Testis (tissue), 3 donors: ENCODE data around the gene PEPD. TPM values are rescaled to one million over a fixed set of nuclear protein-coding genes. Genes with fewer than 3 reads are reported as not detected.

Source experiments
- DNase-seq: peaks from one replicate; pipeline ENCODE4 v3.0.0-alpha.2; 2019
- H3K27ac ChIP-seq, 2 donors: fragments of 200-600 bp; sonication (generic); one replicate each; pipeline ENCODE4 v1.5.1; 2019
- H3K27me3 ChIP-seq: fragments of 200-600 bp; sonication (generic); one replicate; pipeline ENCODE4 v1.5.1; 2019
- H3K36me3 ChIP-seq: fragments of 200-600 bp; sonication (generic); one replicate; pipeline ENCODE4 v1.5.1; 2017; ENCODE audit warnings: low read depth; ENCODE audit errors: missing control alignments
- H3K4me1 ChIP-seq: fragments of 200-600 bp; sonication (generic); one replicate; pipeline ENCODE4 v1.5.1; 2019
- H3K4me3 ChIP-seq, 2 donors: fragments of 200-600 bp; sonication (generic); one replicate each; pipeline ENCODE4 v1.5.1; 2017 to 2019
- H3K9me3 ChIP-seq: fragments of 200-600 bp; sonication (generic); one replicate; pipeline ENCODE4 v1.5.1; 2017
- CTCF ChIP-seq, 3 experiments: fragments of 450-650 bp in 2 of 3; fragments of 200-600 bp in 1 of 3; sonication (generic) in 1 of 3; IDR thresholded peaks; one replicate each; pipeline ENCODE4 v1.5.1; 2016 to 2019; ENCODE audit warnings: antibody characterized with exemption in 3 of 3, mild to moderate bottlenecking in 2 of 3, moderate library complexity in 1 of 3
- POLR2A ChIP-seq: fragments of 450-650 bp; IDR thresholded peaks from one replicate; pipeline ENCODE4 v1.6.1; 2017; ENCODE audit warnings: antibody characterized with exemption, mild to moderate bottlenecking, moderate library complexity
- WGBS, 2 donors: methylation state at CpG; one replicate each; pipeline ENCODE4 v1.1.5; 2018; 5-methylcytosine and 5-hydroxymethylcytosine counted together
- intact Hi-C: fragments of 100-400 bp; cut with DNase I; formaldehyde crosslinking; loops from one replicate; pipeline ENCODE4 v1.15.1; 2023; ENCODE audit warnings: low total_unique reads
- polyA plus RNA-seq: library from polyadenylated mRNA; stranded (reverse); fragments of 350-450 nt; fragmentation: Illumina TruSeq; extraction: RNeasy Lipid Tissue Mini Kit (QIAGEN cat#74804); gene quantifications from one replicate; pipeline ENCODE4 v1.2.3, GENCODE V29; 2014; ENCODE audit warnings: low read depth, low replicate concordance; ENCODE audit not compliant: insufficient read depth
- total RNA-seq, 2 donors: library from RNA; depleted of rRNA; stranded (reverse); fragments of >200 nt; gene quantifications; one replicate each; pipeline ENCODE4 v1.2.3, GENCODE V29; 2016

The PEPD gene
- total and polyA plus RNA-seq, 3 donors from 2014 or later: 51.1 to 87.9 (median 58.0) TPM

GRCh38 chr19:33398361-33399060 lies 123.1 kb downstream of the PEPD start:
- Histone ChIP-seq H3K36me3 (no peaks in the 10 kb centered on the region), H3K9me3 (no peaks in the 10 kb centered on the region), H3K27me3 (no peaks in the 10 kb centered on the region), H3K4me1 (peaks cover 20% of the 10 kb centered on the region), H3K27ac (no peak overlapping the region), H3K4me3 (no peak overlapping the region)
- intact Hi-C loops: no loop called here
- TF ChIP-seq CTCF (IDR thresholded peaks at IDR 0.05): no peak
- no peak for TF ChIP-seq POLR2A
- DNase-seq: no peak
- 86 to 90% methylated on average over 19 of the region's 19 CpGs for WGBS, 2 donors

- intact Hi-C loops: no loop called here
- Histone ChIP-seq H3K9me3 (no peaks in the 10 kb centered on the region), H3K27ac (no peak overlapping the region), H3K4me3 (no peak overlapping the region), H3K27me3 (no peaks in the 10 kb centered on the region), H3K36me3 (no peaks in the 10 kb centered on the region), H3K4me1 (peaks cover 22% of the 10 kb centered on the region)
- 80 to 88% methylated on average over 7 to 15 of the region's 15 CpGs for WGBS, 2 donors
- DNase-seq: no peak
- no peak for TF ChIP-seq CTCF (IDR thresholded peaks at IDR 0.05)
These were observed 123.8 kb downstream of the PEPD start for GRCh38 chr19:33397536-33398360.

GRCh38 chr19:33396701-33397535 lies 124.7 kb downstream of the PEPD start:
- Histone ChIP-seq H3K4me3 (no peak overlapping the region), H3K9me3 (no peaks in the 10 kb centered on the region), H3K27me3 (no peaks in the 10 kb centered on the region), H3K27ac (no peak overlapping the region), H3K36me3 (no peaks in the 10 kb centered on the region), H3K4me1 (peaks cover 30% of the 10 kb centered on the region)
- TF ChIP-seq POLR2A: no peak
- TF ChIP-seq CTCF (IDR thresholded peaks at IDR 0.05): no peak
- no peak for DNase-seq
- WGBS, 2 donors: 73 to 75% methylated on average over 20 to 29 of the region's 30 CpGs
- intact Hi-C loops: no loop called here

- no peaks in the 10 kb centered on the region for H3K27me3 ChIP-seq
- intact Hi-C loops: no loop called here
- no peak overlapping the region for H3K27ac ChIP-seq
- no peaks in the 10 kb centered on the region for H3K36me3 ChIP-seq
- H3K9me3 ChIP-seq: no peaks in the 10 kb centered on the region
- peaks cover 34% of the 10 kb centered on the region for H3K4me1 ChIP-seq
- peak; percentile 85 for DNase-seq
- WGBS, 2 donors: 60 to 81% methylated on average over 4 to 25 of the region's 31 CpGs
- TF ChIP-seq POLR2A (no peak), CTCF (IDR thresholded peaks at IDR 0.05) (no peak)
- H3K4me3 ChIP-seq: no peak overlapping the region
These were observed 125.7 kb downstream of the PEPD start for GRCh38 chr19:33395561-33396550.
